GM12878 (cell line): ENCODE measurements around the gene KARS1. TPM values are rescaled to one million over a fixed set of nuclear protein-coding genes. Genes with fewer than 3 reads are reported as not detected.

Source experiments
- ATAC-seq: fragments of 200-7000 bp; cut with Tn5 transposase; 3 replicates; pipeline ENCODE4 v1.9.1; 2020; ENCODE audit warnings: mild to moderate bottlenecking, moderate library complexity
- BruUV-seq: library from RNA; stranded (reverse); fragments of 400-500 nt; replicated peaks from 2 replicates; lab custom pipeline; 2021; lab: Mats Ljungman, UMichigan
- CTCF ChIA-PET: fragments of 300-600 bp; sonication (Branson Sonifier 250); formaldehyde crosslinking; extraction: SDS; loops from one replicate; lab custom pipeline; 2021; ENCODE audit warnings: inconsistent platforms; lab: Yijun Ruan, JAX
- POLR2A ChIA-PET: fragments of 350-600 bp; formaldehyde crosslinking; extraction: SDS; loops from one replicate; lab custom pipeline; 2021; ENCODE audit warnings: inconsistent platforms; lab: Charles Lee
- RAD21 ChIA-PET: fragments of 300-600 bp; sonication (Branson Sonifier 250); formaldehyde crosslinking; loops from one replicate; lab custom pipeline; 2023; ENCODE audit warnings: antibody characterized with exemption; ENCODE audit not compliant: unreplicated experiment; lab: Charles Lee
- SMC1A ChIA-PET: fragments of 300-600 bp; sonication (Branson Sonifier 250); formaldehyde crosslinking; loops from one replicate; lab custom pipeline; 2023; ENCODE audit not compliant: unreplicated experiment, uncharacterized antibody; lab: Charles Lee
- DNase-seq: peaks from one replicate; pipeline ENCODE4 v3.0.0-alpha.2; 2011; ENCODE audit warnings: low read depth, low spot score
- FAIRE-seq: peaks from 3 replicates; lab custom pipeline; 2011; peaks lifted over from hg19 to GRCh38; lab: Jason Lieb, UNC
- H2AFZ ChIP-seq: 2 replicates; pipeline ENCODE4 v1.6.0; 2011; ENCODE audit warnings: low read depth, low read length, control low read depth; ENCODE audit not compliant: control insufficient read depth
- H3K27ac ChIP-seq: 2 replicates; pipeline ENCODE4 v1.5.1; 2011; ENCODE audit warnings: control low read depth; ENCODE audit not compliant: control insufficient read depth, insufficient read depth
- H3K27me3 ChIP-seq, 2 experiments: replicated peaks in 1 of 2; 2 replicates each; pipeline versions ENCODE4 v1.6.0 to v1.6.1; 2011; ENCODE audit warnings: low read length in 1 of 2; ENCODE audit not compliant: control insufficient read depth in 2 of 2, insufficient read depth in 2 of 2
- H3K36me3 ChIP-seq, 2 experiments: 2 replicates each; pipeline ENCODE4 v1.5.1; 2011; ENCODE audit warnings: low read length in 1 of 2; ENCODE audit not compliant: control insufficient read depth in 2 of 2, insufficient read depth in 2 of 2
- H3K4me1 ChIP-seq: 2 replicates; pipeline ENCODE4 v1.6.1; 2011; ENCODE audit warnings: mild to moderate bottlenecking, low read length, moderate library complexity, mixed read lengths; ENCODE audit not compliant: control insufficient read depth, insufficient read depth
- H3K4me2 ChIP-seq: 2 replicates; pipeline ENCODE4 v1.6.0; 2011; ENCODE audit warnings: control low read depth; ENCODE audit not compliant: control insufficient read depth, insufficient read depth
- H3K4me3 ChIP-seq: fragments of 200-600 bp; sonication (generic); 2 replicates; pipeline ENCODE4 v1.5.1; 2016
- H3K79me2 ChIP-seq: 2 replicates; pipeline ENCODE4 v1.6.0; 2011; ENCODE audit warnings: low read length; ENCODE audit not compliant: control insufficient read depth, insufficient read depth
- H3K9ac ChIP-seq: 2 replicates; pipeline ENCODE4 v1.8.0; 2011; ENCODE audit warnings: low read length, control low read depth, mixed read lengths; ENCODE audit not compliant: control insufficient read depth, insufficient read depth
- H3K9me3 ChIP-seq: replicated peaks from 3 replicates; pipeline ENCODE4 v1.5.1; 2011; ENCODE audit warnings: mild to moderate bottlenecking, low read length; ENCODE audit not compliant: control insufficient read depth, insufficient read depth
- H4K20me1 ChIP-seq: 2 replicates; pipeline ENCODE4 v1.6.0; 2011; ENCODE audit not compliant: control insufficient read depth, insufficient read depth
- ASH2L ChIP-seq: fragments of 300-600, 200-600 bp; sonication (generic); IDR thresholded peaks from 2 replicates; pipeline ENCODE4 v1.6.1; 2017; ENCODE audit warnings: low read depth, mild to moderate bottlenecking, borderline replicate concordance
- BRCA1 ChIP-seq: IDR thresholded peaks from 2 replicates; pipeline ENCODE4 v1.6.1; 2011; ENCODE audit warnings: low read depth, low read length, improper control_type of control experiment
- CHD1 ChIP-seq: IDR thresholded peaks from 2 replicates; pipeline ENCODE4 v1.6.1; 2012; ENCODE audit warnings: low read depth, low read length, improper control_type of control experiment
- CREB1 ChIP-seq: IDR thresholded peaks from 2 replicates; pipeline ENCODE4 v1.6.1; 2012; ENCODE audit warnings: low read depth, mild to moderate bottlenecking, inconsistent platforms
- ESRRA ChIP-seq: IDR thresholded peaks from 2 replicates; pipeline ENCODE4 v1.6.1; 2012; ENCODE audit warnings: mild to moderate bottlenecking, low read length, improper control_type of control experiment
- IRF4 ChIP-seq: IDR thresholded peaks from 2 replicates; pipeline ENCODE4 v1.6.1; 2011; ENCODE audit warnings: low read depth, low read length
- KDM1A ChIP-seq: fragments of 200-600 bp; sonication (generic); IDR thresholded peaks from 2 replicates; pipeline ENCODE4 v1.6.1; 2016; ENCODE audit warnings: borderline replicate concordance
- POLR2A ChIP-seq: IDR thresholded peaks from 2 replicates; pipeline ENCODE4 v1.6.1; 2011; ENCODE audit warnings: low read depth, mild to moderate bottlenecking, low read length
- RCOR1 ChIP-seq: conservative IDR thresholded peaks from 2 replicates; pipeline ENCODE4 v1.6.1; 2012; ENCODE audit warnings: low read depth, low read length, improper control_type of control experiment
- SMARCA5 ChIP-seq: fragments of 450-650 bp; IDR thresholded peaks from 2 replicates; pipeline ENCODE4 v1.6.1; 2017; ENCODE audit warnings: mild to moderate bottlenecking
- SMC3 ChIP-seq: IDR thresholded peaks from 2 replicates; pipeline ENCODE4 v1.6.1; 2011; ENCODE audit warnings: low read length, improper control_type of control experiment, borderline replicate concordance
- SREBF2 ChIP-seq: IDR thresholded peaks from 2 replicates; pipeline ENCODE4 v1.6.1; 2012; ENCODE audit warnings: mild to moderate bottlenecking, low read length
- YY1 ChIP-seq: IDR thresholded peaks from 2 replicates; pipeline ENCODE4 v1.6.1; 2011; ENCODE audit warnings: low read depth, mild to moderate bottlenecking, low read length
- ZNF217 ChIP-seq: fragments of 450-650 bp; IDR thresholded peaks from 2 replicates; pipeline ENCODE4 v1.6.1; 2017; ENCODE audit warnings: antibody characterized with exemption, mild to moderate bottlenecking
- WGBS: methylation state at CpG from one replicate; pipeline ENCODE4 v1.1.6; 2016; ENCODE audit warnings: low lambda C conversion rate; ENCODE audit not compliant: insufficient replicate concordance, insufficient coverage; ENCODE audit errors: missing lambda C conversion rate; 5-methylcytosine and 5-hydroxymethylcytosine counted together
- in situ Hi-C: fragments of 300-500 bp; cut with MboI; formaldehyde crosslinking; loops from 9 replicates; pipeline ENCODE4 v1.14.3; 2018; ENCODE audit warnings: mixed read lengths
- intact Hi-C: fragments of 100-400 bp; cut with micrococcal nuclease; formaldehyde crosslinking; loops from one replicate; pipeline ENCODE4 v1.14.2; 2022; ENCODE audit not compliant: unreplicated experiment
- polyA plus RNA-seq, 11 experiments: library from polyadenylated mRNA; depleted of rRNA in 4 of 11; unstranded in 6 of 11; stranded (reverse) in 5 of 11; fragments of >200 nt; fragmentation: Nextera tagmentation in 4 of 11; fragmentation: Illumina TruSeq in 1 of 11; extraction: Ambion mirVana in 4 of 11; extraction: Trizol in 1 of 11; gene quantifications; 1 replicate in 1 of 11; 2 replicates in 10 of 11; pipeline versions ENCODE4 v1.2.1 to v1.2.3, GENCODE V29; 2011 to 2016; ENCODE audit warnings: inconsistent platforms in 2 of 11, missing spikeins in 2 of 11, low read depth in 1 of 11
- total RNA-seq, 4 experiments: library from RNA; depleted of rRNA in 3 of 4; stranded (reverse); fragments of >200 nt in 3 of 4; fragmentation: Illumina TruSeq in 1 of 4; extraction: Trizol in 1 of 4; gene quantifications; 2 replicates each; pipeline versions ENCODE4 v1.2.1 to v1.2.3, GENCODE V29; 2013 to 2021
- TF ChIP-seq, protein P1 (sequence below): IDR thresholded peaks from 2 replicates; pipeline ENCODE4 v1.6.1; 2012; ENCODE audit warnings: low read depth, low read length, improper control_type of control experiment
- TF ChIP-seq, protein P2 (sequence below): IDR thresholded peaks from 2 replicates; pipeline ENCODE4 v1.6.1; 2012; ENCODE audit warnings: low read depth, low read length, improper control_type of control experiment
- TF ChIP-seq, protein P3 (sequence below): fragments of 450-650 bp; IDR thresholded peaks from 2 replicates; pipeline ENCODE4 v1.6.1; 2017; ENCODE audit warnings: borderline replicate concordance

The KARS1 gene
- total and polyA plus RNA-seq, 10 of the 15 experiments (the other 5 are each of a cell fraction or from before 2014, with no cell fraction given): 187 to 312 (median 211) TPM

DNA sequence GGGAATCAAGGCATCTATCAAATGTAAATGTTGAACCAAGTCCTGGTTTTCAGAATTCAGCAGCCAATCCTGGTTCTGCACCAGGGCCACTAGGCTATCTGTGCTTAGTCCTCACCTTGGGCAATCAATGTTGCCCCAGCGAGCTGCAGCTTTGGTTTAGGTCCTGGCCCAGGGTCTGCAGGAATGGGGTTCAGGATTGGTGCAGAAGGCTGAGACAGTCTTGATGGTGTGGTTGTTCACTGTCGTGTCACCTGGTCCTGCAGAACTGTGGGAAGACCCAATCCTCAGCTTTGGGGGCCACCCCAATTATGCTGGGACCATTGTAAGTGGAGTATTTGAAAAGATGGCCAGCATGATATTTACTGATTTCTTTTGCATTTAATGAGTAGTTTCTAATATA lies 10.7 kb upstream of the KARS1 start:
- no peak for TF ChIP-seq SMARCA5
- no peak for TF ChIP-seq YY1
- no peak for TF ChIP-seq CHD1
- no peak for TF ChIP-seq KDM1A
- no peak for TF ChIP-seq CREB1
- peak; percentile 63 for TF ChIP-seq POLR2A
- no peak for TF ChIP-seq RCOR1
- TF ChIP-seq, protein P1, sequence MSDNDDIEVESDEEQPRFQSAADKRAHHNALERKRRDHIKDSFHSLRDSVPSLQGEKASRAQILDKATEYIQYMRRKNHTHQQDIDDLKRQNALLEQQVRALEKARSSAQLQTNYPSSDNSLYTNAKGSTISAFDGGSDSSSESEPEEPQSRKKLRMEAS: no peak
- no peaks in the 10 kb centered on the region for H3K27me3 ChIP-seq
- 92% methylated on average over 2 of the region's 2 CpGs for WGBS
- no peak overlapping the region for H3K27ac ChIP-seq
- H3K9me3 ChIP-seq: no peaks in the 10 kb centered on the region
- ChIA-PET SMC1A (interaction anchor here (0.6 to 1.6 kb wide), 2 partner anchors 9 to 16 kb away, joined by 4 to 7 read pairs; no protein-coding TSS in a partner anchor), RAD21 (no interaction called here), CTCF (interaction anchor here (1.2 kb wide), 1 partner anchor 186 kb away, joined by 3 read pairs; no protein-coding TSS in a partner anchor), POLR2A (no interaction called here)
- BruUV-seq: no TSS peak
- intact Hi-C loops: loop anchor here (10.0 kb wide), 1 partner anchor 1537 kb away; the partner anchor contains the start of genes MON1B and SYCE1L
- FAIRE-seq (no peak), DNase-seq (no peak), ATAC-seq (no peak; the same call in 2 of the 3 replicates)
- no peak overlapping the region for H2AFZ ChIP-seq
- in situ Hi-C loops: no loop called here
- no peak overlapping the region for H3K4me3 ChIP-seq
- no peaks in the 10 kb centered on the region for H3K4me1 ChIP-seq
- H3K36me3 ChIP-seq: peaks cover 8 to 21% of the 10 kb centered on the region in 2 experiments; a peak in 3 of 4 replicates
- H3K79me2 ChIP-seq: peaks cover 11% of the 10 kb centered on the region
- H3K9ac ChIP-seq: no peak overlapping the region
- no peaks in the 10 kb centered on the region; the same call in 1 of the 2 replicates for H4K20me1 ChIP-seq
- no peak overlapping the region for H3K4me2 ChIP-seq

DNA sequence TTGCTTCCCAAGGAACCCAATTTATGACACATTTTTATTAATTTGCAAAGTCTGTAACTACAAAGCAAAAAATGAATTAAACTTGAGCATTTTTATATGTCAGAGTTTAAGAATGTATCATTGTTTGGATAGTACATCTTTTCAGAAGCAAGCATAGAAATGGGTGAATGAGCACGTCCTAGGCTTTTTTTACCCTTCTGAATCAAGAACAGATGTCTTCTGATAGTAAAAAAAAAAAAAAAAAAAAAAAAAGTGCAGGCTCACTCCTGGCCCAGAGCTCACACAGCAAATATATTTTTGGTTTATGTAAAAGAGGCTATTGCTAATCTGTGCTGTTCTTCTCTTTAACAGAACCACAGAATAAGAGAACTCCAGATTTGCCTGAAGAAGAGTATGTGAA lies 6.5 kb upstream of the KARS1 start:
- no peak for ATAC-seq
- DNase-seq: no peak
- POLR2A ChIA-PET: no interaction called here
- Histone ChIP-seq H3K4me1 (peaks cover 7% of the 10 kb centered on the region; the same call in 1 of the 2 replicates), H3K9me3 (no peaks in the 10 kb centered on the region), H3K27me3 (no peaks in the 10 kb centered on the region), H3K36me3 (peaks cover 6 to 18% of the 10 kb centered on the region in 2 experiments; a peak in 3 of 4 replicates), H4K20me1 (no peaks in the 10 kb centered on the region; the same call in 1 of the 2 replicates), H3K27ac (peak overlapping the region; percentile 10; the same call in 1 of the 2 replicates), H3K9ac (no peak overlapping the region), H3K4me2 (peak overlapping the region; percentile 64), H3K79me2 (peaks cover 54% of the 10 kb centered on the region), H2AFZ (no peak overlapping the region), H3K4me3 (0 out of 2 replicates have a peak overlapping the region, but pooled peaks have one; percentile 8)
- no TSS peak for BruUV-seq
- RAD21 ChIA-PET: interaction anchor here (0.6 to 1.5 kb wide), 2 partner anchors 33 to 118 kb away, joined by 3 to 4 read pairs; no protein-coding TSS in a partner anchor
- SMC1A ChIA-PET: no interaction called here
- CTCF ChIA-PET: interaction anchor here (0.7 to 2.2 kb wide), 2 partner anchors 182 to 183 kb away, joined by 4 to 8 read pairs; no protein-coding TSS in a partner anchor
- intact Hi-C loops: loop anchor here (10.0 kb wide), 1 partner anchor 1541 kb away; the partner anchor contains the start of genes MON1B and SYCE1L
- no peak for FAIRE-seq
- in situ Hi-C loops: no loop called here
- 30% methylated on average over 1 of the region's 1 CpG for WGBS
- TF ChIP-seq ZNF217: no peak
- TF ChIP-seq BRCA1: no peak
- no peak for TF ChIP-seq CREB1
- TF ChIP-seq, protein P2, sequence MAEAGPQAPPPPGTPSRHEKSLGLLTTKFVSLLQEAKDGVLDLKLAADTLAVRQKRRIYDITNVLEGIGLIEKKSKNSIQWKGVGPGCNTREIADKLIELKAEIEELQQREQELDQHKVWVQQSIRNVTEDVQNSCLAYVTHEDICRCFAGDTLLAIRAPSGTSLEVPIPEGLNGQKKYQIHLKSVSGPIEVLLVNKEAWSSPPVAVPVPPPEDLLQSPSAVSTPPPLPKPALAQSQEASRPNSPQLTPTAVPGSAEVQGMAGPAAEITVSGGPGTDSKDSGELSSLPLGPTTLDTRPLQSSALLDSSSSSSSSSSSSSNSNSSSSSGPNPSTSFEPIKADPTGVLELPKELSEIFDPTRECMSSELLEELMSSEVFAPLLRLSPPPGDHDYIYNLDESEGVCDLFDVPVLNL: no peak
- no peak for TF ChIP-seq ASH2L
- TF ChIP-seq SMC3: no peak
- TF ChIP-seq IRF4: no peak
- no peak for TF ChIP-seq CHD1
- no peak for TF ChIP-seq SREBF2
- TF ChIP-seq, protein P3, sequence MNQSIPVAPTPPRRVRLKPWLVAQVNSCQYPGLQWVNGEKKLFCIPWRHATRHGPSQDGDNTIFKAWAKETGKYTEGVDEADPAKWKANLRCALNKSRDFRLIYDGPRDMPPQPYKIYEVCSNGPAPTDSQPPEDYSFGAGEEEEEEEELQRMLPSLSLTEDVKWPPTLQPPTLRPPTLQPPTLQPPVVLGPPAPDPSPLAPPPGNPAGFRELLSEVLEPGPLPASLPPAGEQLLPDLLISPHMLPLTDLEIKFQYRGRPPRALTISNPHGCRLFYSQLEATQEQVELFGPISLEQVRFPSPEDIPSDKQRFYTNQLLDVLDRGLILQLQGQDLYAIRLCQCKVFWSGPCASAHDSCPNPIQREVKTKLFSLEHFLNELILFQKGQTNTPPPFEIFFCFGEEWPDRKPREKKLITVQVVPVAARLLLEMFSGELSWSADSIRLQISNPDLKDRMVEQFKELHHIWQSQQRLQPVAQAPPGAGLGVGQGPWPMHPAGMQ: no peak
- no peak for TF ChIP-seq ESRRA
